Osteoblast (primary cell): ENCODE measurements around the gene ATF3. TPM values are rescaled to one million over a fixed set of nuclear protein-coding genes. Genes with fewer than 3 reads are reported as not detected.
A peak's percentile ranks its signal among the peaks of the same experiment; 100 is the strongest.

Experiments
- DNase-seq: peaks from one replicate; pipeline ENCODE4 v3.0.0; 2011; ENCODE audit warnings: low spot score, mixed read lengths; ENCODE audit not compliant: insufficient read length; ENCODE audit errors: missing footprints
- H2AFZ ChIP-seq: 2 replicates; pipeline ENCODE4 v1.6.0; 2011; ENCODE audit warnings: mild to moderate bottlenecking, low read length
- H3K27ac ChIP-seq: 2 replicates; pipeline ENCODE4 v1.5.1; 2011; ENCODE audit warnings: mild to moderate bottlenecking, low read depth, low read length, moderate library complexity
- H3K27me3 ChIP-seq: 2 replicates; pipeline ENCODE4 v1.6.0; 2012; ENCODE audit warnings: mild to moderate bottlenecking, control low read depth, inconsistent platforms, low read length, moderate library complexity; ENCODE audit not compliant: insufficient read depth
- H3K36me3 ChIP-seq: 2 replicates; pipeline ENCODE4 v1.5.1; 2011; ENCODE audit warnings: mild to moderate bottlenecking, low read length, control low read depth, moderate library complexity; ENCODE audit not compliant: insufficient read depth
- H3K4me1 ChIP-seq: 2 replicates; pipeline ENCODE4 v1.5.1; 2011; ENCODE audit warnings: mild to moderate bottlenecking, low read length, control low read depth, moderate library complexity; ENCODE audit not compliant: insufficient read depth
- H3K4me2 ChIP-seq: 2 replicates; pipeline ENCODE4 v1.6.0; 2011; ENCODE audit warnings: mild to moderate bottlenecking, low read length; ENCODE audit not compliant: insufficient read depth
- H3K4me3 ChIP-seq: fragments of 200-600 bp; sonication (generic); 3 replicates; pipeline ENCODE4 v1.5.1; 2012; ENCODE audit warnings: mild to moderate bottlenecking, low read length, inconsistent platforms; ENCODE audit not compliant: insufficient read depth
- H3K79me2 ChIP-seq: 2 replicates; pipeline ENCODE4 v1.6.0; 2012; ENCODE audit warnings: mild to moderate bottlenecking, low read length, control low read depth, inconsistent platforms; ENCODE audit not compliant: insufficient read depth
- H3K9me3 ChIP-seq: 2 replicates; pipeline ENCODE4 v1.5.1; 2011; ENCODE audit warnings: low read depth, low read length, control low read depth
- H4K20me1 ChIP-seq: 2 replicates; pipeline ENCODE4 v1.6.0; 2012; ENCODE audit warnings: mild to moderate bottlenecking, low read length, control low read depth; ENCODE audit not compliant: insufficient read depth
- CTCF ChIP-seq: IDR thresholded peaks from 2 replicates; pipeline ENCODE4 v1.5.1; 2011; ENCODE audit warnings: mild to moderate bottlenecking, low read depth, low read length, moderate library complexity; ENCODE audit errors: extremely low read depth
- total RNA-seq: library from RNA; depleted of rRNA; stranded (reverse); fragments of >200 nt; gene quantifications from 2 replicates; pipeline ENCODE4 v1.2.3, GENCODE V29; 2012

Gene ATF3
- total RNA-seq, 1 donor, result 3.6 TPM

- Histone ChIP-seq H2AFZ (no peak overlapping the region), H3K27me3 (peaks cover 36% of the 10 kb centered on the region)
These were observed 24.9 kb upstream of the ATF3 start for GRCh38 chr1:212583643-212584042.

GRCh38 chr1:212584092-212584886 lies 24.3 kb upstream of the ATF3 start:
- Histone ChIP-seq H3K9me3 (no peaks in the 10 kb centered on the region), H4K20me1 (no peaks in the 10 kb centered on the region), H3K4me1 (peaks cover 15% of the 10 kb centered on the region), H3K4me2 (no peak overlapping the region), H2AFZ (no peak overlapping the region), H3K4me3 (no peak overlapping the region), H3K79me2 (no peaks in the 10 kb centered on the region), H3K27me3 (peaks cover 41% of the 10 kb centered on the region), H3K27ac (no peak overlapping the region), H3K36me3 (no peaks in the 10 kb centered on the region)
- no peak for TF ChIP-seq CTCF
- DNase-seq, result no peak

More at GRCh38 chr1:212583643-212584042, 24.9 kb upstream of the ATF3 start:
- peaks cover 15% of the 10 kb centered on the region for H3K4me1 ChIP-seq
- no peak overlapping the region for H3K4me2 ChIP-seq
- no peak for TF ChIP-seq CTCF
- no peaks in the 10 kb centered on the region for H3K36me3 ChIP-seq
- no peak overlapping the region for H3K27ac ChIP-seq
- no peaks in the 10 kb centered on the region for H3K79me2 ChIP-seq
- DNase-seq, result no peak
- no peak overlapping the region for H3K4me3 ChIP-seq
- no peaks in the 10 kb centered on the region for H3K9me3 ChIP-seq
- H4K20me1 ChIP-seq, result no peaks in the 10 kb centered on the region

- no peak for TF ChIP-seq CTCF
- Histone ChIP-seq H3K4me3 (no peak overlapping the region), H3K4me2 (no peak overlapping the region), H4K20me1 (no peaks in the 10 kb centered on the region), H3K9me3 (no peaks in the 10 kb centered on the region), H3K4me1 (peaks cover 15% of the 10 kb centered on the region), H3K79me2 (no peaks in the 10 kb centered on the region), H3K36me3 (no peaks in the 10 kb centered on the region), H3K27ac (no peak overlapping the region), H2AFZ (no peak overlapping the region), H3K27me3 (peaks cover 45% of the 10 kb centered on the region)
- no peak for DNase-seq
These were observed 23.4 kb upstream of the ATF3 start for GRCh38 chr1:212585210-212585609.

GRCh38 chr1:212586206-212587015 lies 22.1 kb upstream of the ATF3 start:
- no peaks in the 10 kb centered on the region for H3K36me3 ChIP-seq
- H3K4me3 ChIP-seq, result no peak overlapping the region
- H4K20me1 ChIP-seq, result no peaks in the 10 kb centered on the region
- no peaks in the 10 kb centered on the region for H3K79me2 ChIP-seq
- H3K27ac ChIP-seq, result peak overlapping the region; percentile 60
- no peaks in the 10 kb centered on the region for H3K9me3 ChIP-seq
- H2AFZ ChIP-seq, result no peak overlapping the region
- TF ChIP-seq CTCF, result no peak
- H3K4me1 ChIP-seq, result peaks cover 15% of the 10 kb centered on the region
- H3K27me3 ChIP-seq, result peaks cover 54% of the 10 kb centered on the region
- no peak for DNase-seq
- no peak overlapping the region for H3K4me2 ChIP-seq
